AG04450 (cell line): Measurements from ENCODE around the gene MYH14. TPM values are rescaled to one million over a fixed set of nuclear protein-coding genes. Genes with fewer than 3 reads are reported as not detected.

ENCODE experiments used
- CTCF ChIA-PET: fragments of 300-600, 350-600 bp; formaldehyde crosslinking; extraction: SDS; loops from one replicate; lab custom pipeline; 2022; ENCODE audit warnings: antibody characterized with exemption, inconsistent platforms; lab: Charles Lee
- POLR2A ChIA-PET: fragments of 350-600 bp; formaldehyde crosslinking; extraction: SDS; loops from one replicate; lab custom pipeline; 2021; ENCODE audit warnings: antibody characterized with exemption, inconsistent platforms; lab: Yijun Ruan, JAX
- DNase-seq: peaks from one replicate; pipeline ENCODE4 v3.0.0-alpha.2; 2011; ENCODE audit warnings: low read depth, low spot score
- H3K27ac ChIP-seq: one replicate; pipeline ENCODE4 v1.5.1; 2012; ENCODE audit warnings: low read depth, low read length, control low read depth
- H3K27me3 ChIP-seq: one replicate; pipeline ENCODE4 v1.6.0; 2012; ENCODE audit warnings: low read length; ENCODE audit not compliant: control insufficient read depth, insufficient read depth
- H3K4me3 ChIP-seq: 2 replicates; pipeline ENCODE4 v1.5.1; 2011; ENCODE audit warnings: mild to moderate bottlenecking, low read depth, low read length, control low read depth
- H3K9me3 ChIP-seq: 2 replicates; pipeline ENCODE4 v1.5.1; 2012; ENCODE audit warnings: low read length; ENCODE audit not compliant: control insufficient read depth, insufficient read depth
- CTCF ChIP-seq: IDR thresholded peaks from 2 replicates; pipeline ENCODE4 v1.5.1; 2011; ENCODE audit warnings: low read depth, low read length, control low read depth, inconsistent platforms
- polyA plus RNA-seq: library from polyadenylated mRNA; depleted of rRNA; stranded (reverse); fragments of >200 nt; gene quantifications from 2 replicates; pipeline ENCODE4 v1.2.3, GENCODE V29; 2011

MYH14 gene
- polyA plus RNA-seq, 1 experiment, result not detected

- POLR2A ChIA-PET, result no interaction called here
Measured at GRCh38 chr19:50319156-50319555, 115.7 kb downstream of the MYH14 start.

GRCh38 chr19:50320051-50320450, 116.6 kb downstream of the MYH14 start:
- TF ChIP-seq CTCF, result no peak
- ChIA-PET POLR2A (no interaction called here), CTCF (no interaction called here)
- no peak overlapping the region for H3K4me3 ChIP-seq
- no peak for DNase-seq
- H3K27ac ChIP-seq, result no peak overlapping the region
- H3K9me3 ChIP-seq, result no peaks in the 10 kb centered on the region; the same call in 1 of the 2 replicates
- H3K27me3 ChIP-seq, result peaks cover 14% of the 10 kb centered on the region

More at GRCh38 chr19:50319156-50319555, 115.7 kb downstream of the MYH14 start:
- DNase-seq, result no peak
- H3K9me3 ChIP-seq, result no peaks in the 10 kb centered on the region; the same call in 1 of the 2 replicates
- H3K27me3 ChIP-seq, result peaks cover 23% of the 10 kb centered on the region
- no peak for TF ChIP-seq CTCF
- H3K27ac ChIP-seq, result no peak overlapping the region
- CTCF ChIA-PET, result no interaction called here
- no peak overlapping the region for H3K4me3 ChIP-seq

GRCh38 chr19:50320596-50320995, 117.2 kb downstream of the MYH14 start:
- Histone ChIP-seq H3K4me3 (no peak overlapping the region), H3K27ac (no peak overlapping the region), H3K27me3 (peaks cover 12% of the 10 kb centered on the region), H3K9me3 (peaks cover under 1% of the 10 kb centered on the region; the same call in 1 of the 2 replicates)
- DNase-seq, result no peak
- no peak for TF ChIP-seq CTCF
- CTCF ChIA-PET, result no interaction called here
- POLR2A ChIA-PET, result no interaction called here

GRCh38 chr19:50321831-50322230, 118.4 kb downstream of the MYH14 start:
- Histone ChIP-seq H3K9me3 (peaks cover 3% of the 10 kb centered on the region; the same call in 1 of the 2 replicates), H3K27me3 (peaks cover 13% of the 10 kb centered on the region), H3K27ac (no peak overlapping the region), H3K4me3 (no peak overlapping the region)
- no peak for DNase-seq
- POLR2A ChIA-PET, result no interaction called here
- CTCF ChIA-PET, result no interaction called here
- no peak for TF ChIP-seq CTCF

GRCh38 chr19:50322234-50322633, 118.8 kb downstream of the MYH14 start:
- DNase-seq, result no peak
- H3K27ac ChIP-seq, result no peak overlapping the region
- peaks cover 3% of the 10 kb centered on the region; the same call in 1 of the 2 replicates for H3K9me3 ChIP-seq
- peaks cover 15% of the 10 kb centered on the region for H3K27me3 ChIP-seq
- CTCF ChIA-PET, result no interaction called here
- no peak for TF ChIP-seq CTCF
- H3K4me3 ChIP-seq, result no peak overlapping the region
- POLR2A ChIA-PET, result no interaction called here
